ENCODE measurements around the gene AMER3.

DNA sequence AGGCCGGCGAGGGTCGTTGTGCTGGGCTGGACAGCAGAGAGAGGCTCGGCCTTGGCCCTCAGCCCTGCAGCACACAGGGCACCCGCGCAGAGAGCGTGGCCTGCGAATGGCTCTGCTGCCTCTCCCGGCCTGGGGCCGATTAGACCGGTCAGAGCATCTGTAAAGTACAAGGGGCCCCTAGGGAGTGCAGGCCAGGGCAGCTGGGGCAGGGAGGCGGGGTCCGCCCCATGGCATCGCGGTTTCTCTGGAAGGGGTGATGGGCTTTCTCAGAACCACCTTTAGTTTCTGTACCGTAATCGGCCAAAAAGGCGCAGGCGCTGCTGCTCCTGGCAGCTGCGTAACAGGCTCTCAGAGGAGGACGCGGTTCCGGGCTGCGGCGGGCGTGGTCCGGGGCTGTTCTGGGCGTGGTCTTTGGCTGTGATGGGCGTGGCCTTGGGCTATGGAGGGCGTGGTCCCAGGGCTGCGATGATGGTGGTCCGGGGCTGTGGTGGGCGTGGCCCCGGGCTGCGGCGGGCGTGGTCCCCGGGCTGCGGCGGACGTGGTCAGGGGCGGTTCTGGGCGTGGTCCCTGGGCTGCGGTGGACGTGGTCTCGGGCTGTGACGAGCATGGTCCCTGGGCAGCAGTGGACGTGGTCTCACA lies 27.9 kb upstream of the AMER3 start:
- TF ChIP-seq, protein P1, sequence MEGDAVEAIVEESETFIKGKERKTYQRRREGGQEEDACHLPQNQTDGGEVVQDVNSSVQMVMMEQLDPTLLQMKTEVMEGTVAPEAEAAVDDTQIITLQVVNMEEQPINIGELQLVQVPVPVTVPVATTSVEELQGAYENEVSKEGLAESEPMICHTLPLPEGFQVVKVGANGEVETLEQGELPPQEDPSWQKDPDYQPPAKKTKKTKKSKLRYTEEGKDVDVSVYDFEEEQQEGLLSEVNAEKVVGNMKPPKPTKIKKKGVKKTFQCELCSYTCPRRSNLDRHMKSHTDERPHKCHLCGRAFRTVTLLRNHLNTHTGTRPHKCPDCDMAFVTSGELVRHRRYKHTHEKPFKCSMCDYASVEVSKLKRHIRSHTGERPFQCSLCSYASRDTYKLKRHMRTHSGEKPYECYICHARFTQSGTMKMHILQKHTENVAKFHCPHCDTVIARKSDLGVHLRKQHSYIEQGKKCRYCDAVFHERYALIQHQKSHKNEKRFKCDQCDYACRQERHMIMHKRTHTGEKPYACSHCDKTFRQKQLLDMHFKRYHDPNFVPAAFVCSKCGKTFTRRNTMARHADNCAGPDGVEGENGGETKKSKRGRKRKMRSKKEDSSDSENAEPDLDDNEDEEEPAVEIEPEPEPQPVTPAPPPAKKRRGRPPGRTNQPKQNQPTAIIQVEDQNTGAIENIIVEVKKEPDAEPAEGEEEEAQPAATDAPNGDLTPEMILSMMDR (IDR thresholded peaks at IDR 0.05; ENCODE audit: insufficient read depth, low read length), result no peak
- TF ChIP-seq, protein P2, sequence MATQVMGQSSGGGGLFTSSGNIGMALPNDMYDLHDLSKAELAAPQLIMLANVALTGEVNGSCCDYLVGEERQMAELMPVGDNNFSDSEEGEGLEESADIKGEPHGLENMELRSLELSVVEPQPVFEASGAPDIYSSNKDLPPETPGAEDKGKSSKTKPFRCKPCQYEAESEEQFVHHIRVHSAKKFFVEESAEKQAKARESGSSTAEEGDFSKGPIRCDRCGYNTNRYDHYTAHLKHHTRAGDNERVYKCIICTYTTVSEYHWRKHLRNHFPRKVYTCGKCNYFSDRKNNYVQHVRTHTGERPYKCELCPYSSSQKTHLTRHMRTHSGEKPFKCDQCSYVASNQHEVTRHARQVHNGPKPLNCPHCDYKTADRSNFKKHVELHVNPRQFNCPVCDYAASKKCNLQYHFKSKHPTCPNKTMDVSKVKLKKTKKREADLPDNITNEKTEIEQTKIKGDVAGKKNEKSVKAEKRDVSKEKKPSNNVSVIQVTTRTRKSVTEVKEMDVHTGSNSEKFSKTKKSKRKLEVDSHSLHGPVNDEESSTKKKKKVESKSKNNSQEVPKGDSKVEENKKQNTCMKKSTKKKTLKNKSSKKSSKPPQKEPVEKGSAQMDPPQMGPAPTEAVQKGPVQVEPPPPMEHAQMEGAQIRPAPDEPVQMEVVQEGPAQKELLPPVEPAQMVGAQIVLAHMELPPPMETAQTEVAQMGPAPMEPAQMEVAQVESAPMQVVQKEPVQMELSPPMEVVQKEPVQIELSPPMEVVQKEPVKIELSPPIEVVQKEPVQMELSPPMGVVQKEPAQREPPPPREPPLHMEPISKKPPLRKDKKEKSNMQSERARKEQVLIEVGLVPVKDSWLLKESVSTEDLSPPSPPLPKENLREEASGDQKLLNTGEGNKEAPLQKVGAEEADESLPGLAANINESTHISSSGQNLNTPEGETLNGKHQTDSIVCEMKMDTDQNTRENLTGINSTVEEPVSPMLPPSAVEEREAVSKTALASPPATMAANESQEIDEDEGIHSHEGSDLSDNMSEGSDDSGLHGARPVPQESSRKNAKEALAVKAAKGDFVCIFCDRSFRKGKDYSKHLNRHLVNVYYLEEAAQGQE (IDR thresholded peaks at IDR 0.05; ENCODE audit: insufficient replicate concordance, low read depth), result no peak
- no peak for TF ChIP-seq POLR2AphosphoS5 (IDR thresholded peaks at IDR 0.05; ENCODE audit: low read depth)
- TF ChIP-seq SPI1 (IDR thresholded peaks at IDR 0.05; ENCODE audit: borderline replicate concordance, low read depth), result no peak

All from HL-60 (cell line).